GM21723 (cell line): ENCODE data around the gene ADAM8.
"Not testable (repeated sequence)": the region's sequence is repeated elsewhere in the genome, so short reads cannot be mapped to it uniquely, and the experiment has no call there.

Experiments used
- ATAC-seq: cut with Tn5 transposase; IDR thresholded peaks from one replicate; pipeline ENCODE4 v1.9.1; 2021; ENCODE audit warnings: mild to moderate bottlenecking, moderate library complexity; ENCODE audit not compliant: unreplicated experiment

Gene ADAM8

GRCh38 chr10:133269367-133269766, 7.3 kb downstream of the ADAM8 start:
- no peak for ATAC-seq

- no peak for ATAC-seq
Measured at GRCh38 chr10:133268532-133268931, 8.1 kb downstream of the ADAM8 start.

- ATAC-seq: no peak
Measured at GRCh38 chr10:133267829-133268228, 8.8 kb downstream of the ADAM8 start.

- no peak for ATAC-seq
Measured at GRCh38 chr10:133267293-133267692, 9.4 kb downstream of the ADAM8 start.

GRCh38 chr10:133266056-133266795, 10.4 kb downstream of the ADAM8 start:
- no peak for ATAC-seq

- not testable (repeated sequence) for ATAC-seq
Measured at GRCh38 chr10:133265052-133265451, 11.6 kb downstream of the ADAM8 start.

GRCh38 chr10:133264461-133264860, 12.2 kb downstream of the ADAM8 start:
- ATAC-seq: no peak

GRCh38 chr10:133263674-133264073, 13.0 kb downstream of the ADAM8 start:
- ATAC-seq: no peak

GRCh38 chr10:133262696-133263095, 14.0 kb downstream of the ADAM8 start:
- no peak for ATAC-seq

GRCh38 chr10:133261726-133262325, 14.8 kb downstream of the ADAM8 start:
- ATAC-seq: peak; percentile 50

GRCh38 chr10:133260895-133261725, 15.6 kb downstream of the ADAM8 start:
- ATAC-seq: peak; percentile 58

- ATAC-seq: no peak
Measured at GRCh38 chr10:133259602-133259989, 17.1 kb downstream of the ADAM8 start.

- no peak for ATAC-seq
Measured at GRCh38 chr10:133258818-133259601, 17.7 kb downstream of the ADAM8 start.

- no peak for ATAC-seq
Measured at GRCh38 chr10:133258066-133258817, 18.4 kb downstream of the ADAM8 start.

GRCh38 chr10:133257489-133258065, 19.1 kb downstream of the ADAM8 start:
- ATAC-seq: no peak

GRCh38 chr10:133255323-133255722, 21.3 kb downstream of the ADAM8 start:
- no peak for ATAC-seq

- ATAC-seq: no peak
Measured at GRCh38 chr10:133254421-133255120, 22.1 kb downstream of the ADAM8 start.

GRCh38 chr10:133253361-133253955, 23.2 kb downstream of the ADAM8 start:
- ATAC-seq: no peak

- no peak for ATAC-seq
Measured at GRCh38 chr10:133252223-133252552, 24.5 kb downstream of the ADAM8 start.
